Measurements from ENCODE around the gene CAPN10.

DNA sequence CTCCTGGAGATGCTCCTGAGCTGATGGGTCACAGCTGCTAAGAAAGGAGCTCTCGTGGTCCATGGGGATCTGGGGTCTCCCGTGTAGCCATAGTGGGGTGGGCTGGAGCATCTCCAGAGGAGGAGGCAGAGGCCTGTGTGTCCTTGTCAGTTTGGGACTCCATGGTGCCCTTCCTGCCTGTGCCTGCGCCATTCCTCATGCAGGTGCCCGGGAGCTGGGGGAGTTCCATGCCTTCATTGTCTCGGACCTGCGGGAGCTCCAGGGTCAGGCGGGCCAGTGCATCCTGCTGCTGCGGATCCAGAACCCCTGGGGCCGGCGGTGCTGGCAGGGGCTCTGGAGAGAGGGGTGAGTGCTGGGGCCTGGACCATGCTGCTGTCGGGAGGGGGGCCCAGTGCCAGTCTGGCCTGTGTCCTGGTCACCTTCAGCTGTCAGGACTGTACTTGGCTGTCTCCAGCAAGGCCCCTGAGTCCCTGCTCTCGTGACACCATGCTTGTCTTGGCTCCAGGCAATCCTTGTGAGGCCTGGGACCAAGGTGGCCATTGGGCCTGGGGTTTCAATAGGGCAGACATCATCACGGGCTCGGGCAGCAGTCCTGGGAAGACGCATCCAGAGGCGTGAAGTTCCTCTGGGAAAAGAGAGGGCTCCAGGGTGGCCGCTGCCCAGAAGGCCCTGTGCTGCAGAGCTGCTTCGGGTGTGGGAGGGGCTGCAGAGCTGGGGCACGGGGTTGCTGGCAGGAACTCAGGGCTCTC lies 7.3 kb downstream of the CAPN10 start:
- TF ChIP-seq POLR2A (IDR thresholded peaks at IDR 0.05) (no peak), POLR2AphosphoS5 (IDR thresholded peaks at IDR 0.05; ENCODE audit: insufficient read depth in 1 of 2, low read depth in 1 of 2) (no peak)
- TF ChIP-seq, protein P1, sequence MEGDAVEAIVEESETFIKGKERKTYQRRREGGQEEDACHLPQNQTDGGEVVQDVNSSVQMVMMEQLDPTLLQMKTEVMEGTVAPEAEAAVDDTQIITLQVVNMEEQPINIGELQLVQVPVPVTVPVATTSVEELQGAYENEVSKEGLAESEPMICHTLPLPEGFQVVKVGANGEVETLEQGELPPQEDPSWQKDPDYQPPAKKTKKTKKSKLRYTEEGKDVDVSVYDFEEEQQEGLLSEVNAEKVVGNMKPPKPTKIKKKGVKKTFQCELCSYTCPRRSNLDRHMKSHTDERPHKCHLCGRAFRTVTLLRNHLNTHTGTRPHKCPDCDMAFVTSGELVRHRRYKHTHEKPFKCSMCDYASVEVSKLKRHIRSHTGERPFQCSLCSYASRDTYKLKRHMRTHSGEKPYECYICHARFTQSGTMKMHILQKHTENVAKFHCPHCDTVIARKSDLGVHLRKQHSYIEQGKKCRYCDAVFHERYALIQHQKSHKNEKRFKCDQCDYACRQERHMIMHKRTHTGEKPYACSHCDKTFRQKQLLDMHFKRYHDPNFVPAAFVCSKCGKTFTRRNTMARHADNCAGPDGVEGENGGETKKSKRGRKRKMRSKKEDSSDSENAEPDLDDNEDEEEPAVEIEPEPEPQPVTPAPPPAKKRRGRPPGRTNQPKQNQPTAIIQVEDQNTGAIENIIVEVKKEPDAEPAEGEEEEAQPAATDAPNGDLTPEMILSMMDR (IDR thresholded peaks at IDR 0.05), result no peak

Measured in vagina (tissue), 2 donors.